ENCODE measurements around the gene HGS. TPM values are rescaled to one million over a fixed set of nuclear protein-coding genes. Genes with fewer than 3 reads are reported as not detected.
"Not testable (repeated sequence)": the region's sequence is repeated elsewhere in the genome, so short reads cannot be mapped to it uniquely, and the experiment has no call there.

Gene HGS
- polyA plus RNA-seq, 1 donor, result 96.5 TPM

- peak; percentile 54 for DNase-seq
Measured at GRCh38 chr17:81652906-81653771, 30.7 kb upstream of the HGS start.

- no peak for DNase-seq
Measured at GRCh38 chr17:81655378-81656117, 28.3 kb upstream of the HGS start.

- DNase-seq, result no peak
Measured at GRCh38 chr17:81656118-81656743, 27.6 kb upstream of the HGS start, which contains the start of gene PDE6G. TSS of gene PDE6G (minus strand) at chr17:81656542. CDS start at chr17:81653305, 3,237 bp downstream.

- DNase-seq, result no peak
Measured at GRCh38 chr17:81656835-81657234, 27.0 kb upstream of the HGS start.

GRCh38 chr17:81659038-81659437 is 24.8 kb upstream of the HGS start:
- no peak for DNase-seq

GRCh38 chr17:81660441-81660840 is 23.4 kb upstream of the HGS start:
- DNase-seq, result no peak

- DNase-seq, result no peak
Measured at GRCh38 chr17:81662002-81662401, 21.8 kb upstream of the HGS start.

GRCh38 chr17:81664051-81664470 is 19.8 kb upstream of the HGS start:
- no peak for DNase-seq

GRCh38 chr17:81665205-81666091 is 18.4 kb upstream of the HGS start:
- DNase-seq, result no peak

GRCh38 chr17:81666092-81666341 is 17.8 kb upstream of the HGS start:
- no peak for DNase-seq

- peak; percentile 94 for DNase-seq
Measured at GRCh38 chr17:81666342-81667191, 17.2 kb upstream of the HGS start, which contains the start of the genes CCDC137 and OXLD1. TSS of gene CCDC137 (plus strand) at chr17:81666737. CDS start at chr17:81666767, 30 bp downstream. TSS of gene OXLD1 (minus strand) at chr17:81666605. CDS start at chr17:81666577, 28 bp downstream.

- DNase-seq, result no peak
Measured at GRCh38 chr17:81667754-81668153, 16.1 kb upstream of the HGS start.

GRCh38 chr17:81672504-81672903 is 11.3 kb upstream of the HGS start:
- no peak for DNase-seq

- DNase-seq, result no peak
Measured at GRCh38 chr17:81672954-81673353, 10.9 kb upstream of the HGS start.

GRCh38 chr17:81673561-81674258 is 10.1 kb upstream of the HGS start:
- no peak for DNase-seq

GRCh38 chr17:81675515-81676221 is 8.1 kb upstream of the HGS start:
- DNase-seq, result not testable (repeated sequence)

GRCh38 chr17:81676906-81677305 is 6.9 kb upstream of the HGS start:
- no peak for DNase-seq

- no peak for DNase-seq
Measured at GRCh38 chr17:81680150-81680549, 3.7 kb upstream of the HGS start.

- DNase-seq, result no peak
Measured at GRCh38 chr17:81681672-81682071, 2.1 kb upstream of the HGS start.

All from left kidney (tissue), 2 donors.